HG03442 (cell line): ENCODE results near the gene MRPL12.
"Not testable (repeated sequence)": the region's sequence is repeated elsewhere in the genome, so short reads cannot be mapped to it uniquely, and the experiment has no call there.

ENCODE experiments used
- ATAC-seq: cut with Tn5 transposase; IDR thresholded peaks from one replicate; pipeline ENCODE4 v1.9.1; 2021; ENCODE audit warnings: mild to moderate bottlenecking, moderate library complexity; ENCODE audit not compliant: unreplicated experiment

MRPL12 gene

DNA sequence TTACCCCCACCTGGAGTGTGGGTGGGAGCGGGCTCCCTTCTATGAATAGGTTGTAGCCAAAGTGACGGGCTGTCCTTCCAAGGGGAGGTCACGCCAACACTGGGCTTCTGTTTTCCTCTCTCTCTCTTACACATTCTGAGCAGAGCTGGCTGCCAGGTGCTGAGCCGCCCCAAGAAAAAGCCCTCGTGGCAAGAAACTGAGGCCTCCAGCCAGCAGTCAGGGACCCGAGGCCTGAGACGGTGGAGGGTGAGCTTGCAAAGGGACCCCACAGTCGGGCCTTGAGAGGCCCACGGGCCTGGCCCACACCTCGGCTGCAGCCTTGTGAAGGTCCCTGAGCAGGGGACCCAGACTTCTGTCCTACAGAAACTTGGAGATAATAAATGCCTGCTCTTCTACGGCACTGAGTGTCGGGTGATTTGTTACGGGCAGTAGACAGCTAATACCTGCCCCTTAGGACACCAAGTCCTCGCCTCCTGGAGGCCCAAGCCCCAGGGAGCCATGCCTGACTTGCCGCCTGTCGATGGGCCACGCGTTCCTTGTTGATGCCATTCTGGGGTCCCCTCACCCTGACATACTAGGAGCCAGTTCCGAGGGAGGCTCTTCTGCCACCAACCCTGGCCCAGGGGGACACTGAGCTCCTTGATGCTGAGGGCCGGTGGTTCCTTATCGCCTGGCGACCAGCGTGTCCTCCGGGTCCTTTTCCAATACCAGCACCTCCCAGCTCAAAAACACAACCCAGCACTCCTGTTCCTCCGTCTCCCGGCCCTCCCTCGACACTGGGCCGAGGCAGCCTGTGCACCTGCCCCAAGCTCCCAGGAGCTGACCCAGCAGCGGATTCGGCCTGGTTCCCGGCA lies 35.0 kb downstream of the MRPL12 start:
- no peak for ATAC-seq

- no peak for ATAC-seq
These were observed 35.7 kb downstream of the MRPL12 start for GRCh38 chr17:81738801-81739393.

- ATAC-seq, result not testable (repeated sequence)
These were observed 36.4 kb downstream of the MRPL12 start for GRCh38 chr17:81739593-81739992.

- no peak for ATAC-seq
These were observed 37.3 kb downstream of the MRPL12 start for GRCh38 chr17:81740395-81740961.

DNA sequence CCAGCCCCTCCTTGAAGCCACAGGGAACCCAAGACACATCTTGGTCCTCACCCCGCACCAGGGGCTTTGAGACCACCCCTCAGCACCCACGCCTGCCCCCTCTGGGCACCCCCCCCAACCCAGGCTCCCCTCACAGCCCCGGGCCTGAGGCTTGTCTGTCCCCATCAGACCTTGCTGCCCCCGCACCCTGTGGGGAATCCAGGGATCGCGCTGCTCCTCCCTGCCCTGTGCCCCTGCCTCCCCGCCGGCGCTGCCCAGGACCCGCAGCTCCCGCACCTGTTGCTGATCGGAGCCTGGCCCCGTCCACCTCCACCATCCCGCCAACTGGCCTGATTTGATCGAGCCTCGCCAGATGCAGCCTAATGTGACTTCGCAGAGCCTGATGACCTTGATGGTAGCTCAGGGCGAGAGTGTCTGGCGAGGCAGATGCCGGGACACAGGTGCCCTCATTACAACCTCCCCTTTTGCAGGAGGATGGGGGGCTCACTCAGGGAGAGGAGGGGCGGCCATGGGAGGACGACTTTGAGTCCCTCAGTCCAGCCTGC lies 38.0 kb downstream of the MRPL12 start:
- ATAC-seq, result no peak

GRCh38 chr17:81741594-81742452 lies 38.7 kb downstream of the MRPL12 start:
- no peak for ATAC-seq
